Tibial nerve (tissue), 4 donors: ENCODE measurements around the gene FBLN2. TPM values are rescaled to one million over a fixed set of nuclear protein-coding genes. Genes with fewer than 3 reads are reported as not detected.

Source experiments
- DNase-seq, 2 donors: peaks; one replicate each; pipeline ENCODE4 v3.0.0-alpha.2; 2019; ENCODE audit warnings: low spot score in 2 of 2
- H3K27ac ChIP-seq, 4 donors: fragments of 200-600 bp; sonication (generic) in 3 of 4; one replicate each; pipeline ENCODE4 v1.5.1; 2017 to 2019; ENCODE audit warnings: mild to moderate bottlenecking in 1 of 4
- H3K27me3 ChIP-seq, 2 donors: fragments of 200-600 bp; sonication (generic) in 1 of 2; one replicate each; pipeline versions ENCODE4 v1.5.1 to v1.6.0; 2017 to 2019
- H3K36me3 ChIP-seq, 3 donors: fragments of 200-600 bp; sonication (generic); one replicate each; pipeline ENCODE4 v1.5.1; 2018 to 2019
- H3K4me1 ChIP-seq, 4 donors: fragments of 200-600 bp; sonication (generic) in 3 of 4; one replicate each; pipeline ENCODE4 v1.5.1; 2017 to 2019
- H3K4me3 ChIP-seq, 4 donors: fragments of 200-600 bp; sonication (generic) in 3 of 4; one replicate each; pipeline ENCODE4 v1.5.1; 2017 to 2019; ENCODE audit warnings: mild to moderate bottlenecking in 1 of 4, moderate library complexity in 1 of 4
- H3K9me3 ChIP-seq, 4 donors: fragments of 200-600 bp; sonication (generic) in 3 of 4; one replicate each; pipeline ENCODE4 v1.5.1; 2017 to 2019
- CTCF ChIP-seq, 5 experiments: fragments of 200-600 bp in 3 of 5; fragments of 450-650 bp in 2 of 5; sonication (generic) in 3 of 5; IDR thresholded peaks; one replicate each; pipeline ENCODE4 v1.5.1; 2016 to 2019; ENCODE audit warnings: antibody characterized with exemption in 5 of 5, mild to moderate bottlenecking in 3 of 5, moderate library complexity in 2 of 5
- EP300 ChIP-seq, 2 donors: sonication (generic); formaldehyde crosslinking; IDR thresholded peaks; one replicate each; pipeline ENCODE4 v1.6.1; 2017; ENCODE audit warnings: antibody characterized with exemption in 2 of 2, mild to moderate bottlenecking in 1 of 2
- POLR2A ChIP-seq, 2 donors: fragments of 450-650 bp; IDR thresholded peaks; one replicate each; pipeline ENCODE4 v1.6.1; 2017; ENCODE audit warnings: antibody characterized with exemption in 2 of 2, mild to moderate bottlenecking in 2 of 2, moderate library complexity in 2 of 2
- WGBS, 2 donors: methylation state at CpG; one replicate each; pipeline ENCODE4 v1.1.5; 2018; 5-methylcytosine and 5-hydroxymethylcytosine counted together
- total RNA-seq, 4 donors: library from RNA; depleted of rRNA; stranded (reverse); fragments of >200 nt; gene quantifications; one replicate each; pipeline ENCODE4 v1.1.0, GENCODE V29; 2016

FBLN2 gene
- total RNA-seq, 4 donors from 2014 or later: 185 to 445 (median 240) TPM

- WGBS, 2 donors: 90 to 96% methylated on average over 13 of the region's 13 CpGs
- Histone ChIP-seq H3K36me3 (peaks cover 0 to 67% (median 0%) of the 10 kb centered on the region in 3 donors), H3K27ac (no peak overlapping the region), H3K4me3 (no peak overlapping the region), H3K9me3 (no peaks in the 10 kb centered on the region), H3K4me1 (peaks cover 0 to 25% (median 8%) of the 10 kb centered on the region in 4 donors), H3K27me3 (no peaks in the 10 kb centered on the region)
- TF ChIP-seq CTCF (IDR thresholded peaks at IDR 0.05) (no peak), POLR2A (IDR thresholded peaks at IDR 0.05) (no peak), EP300 (IDR thresholded peaks at IDR 0.05) (no peak)
- no peak for DNase-seq
Observed at GRCh38 chr3:13633176-13633575, 84.3 kb downstream of the FBLN2 start.

- Histone ChIP-seq H3K9me3 (no peaks in the 10 kb centered on the region), H3K36me3 (peaks cover 0 to 57% (median 0%) of the 10 kb centered on the region in 3 donors), H3K27ac (peak overlapping the region in 2 of 4 donors; percentile 32 to 59), H3K27me3 (no peaks in the 10 kb centered on the region), H3K4me3 (no peak overlapping the region), H3K4me1 (peaks cover 0 to 31% (median 8%) of the 10 kb centered on the region in 4 donors)
- no peak for DNase-seq
- WGBS, 2 donors: 54 to 55% methylated on average over 18 of the region's 18 CpGs
- no peak for TF ChIP-seq EP300 (IDR thresholded peaks at IDR 0.05)
- no peak for TF ChIP-seq CTCF (IDR thresholded peaks at IDR 0.05)
- TF ChIP-seq POLR2A (IDR thresholded peaks at IDR 0.05): no peak
Observed at GRCh38 chr3:13634151-13634550, 85.2 kb downstream of the FBLN2 start.

- WGBS, 2 donors: 48 to 57% methylated on average over 10 of the region's 10 CpGs
- TF ChIP-seq EP300 (IDR thresholded peaks at IDR 0.05): no peak
- TF ChIP-seq POLR2A (IDR thresholded peaks at IDR 0.05): no peak
- no peak for TF ChIP-seq CTCF (IDR thresholded peaks at IDR 0.05)
Observed at GRCh38 chr3:13634615-13635014, 85.7 kb downstream of the FBLN2 start.

GRCh38 chr3:13636186-13636585, 87.3 kb downstream of the FBLN2 start:
- Histone ChIP-seq H3K36me3 (peaks cover 0 to 37% (median 0%) of the 10 kb centered on the region in 3 donors), H3K4me3 (no peak overlapping the region), H3K9me3 (no peaks in the 10 kb centered on the region), H3K4me1 (peaks cover 0 to 32% (median 8%) of the 10 kb centered on the region in 4 donors), H3K27me3 (no peaks in the 10 kb centered on the region), H3K27ac (no peak overlapping the region)
- no peak for TF ChIP-seq CTCF (IDR thresholded peaks at IDR 0.05)
- TF ChIP-seq EP300 (IDR thresholded peaks at IDR 0.05): no peak
- TF ChIP-seq POLR2A (IDR thresholded peaks at IDR 0.05): no peak
- no peak for DNase-seq
- WGBS, 2 donors: 80 to 86% methylated on average over 13 to 14 of the region's 14 CpGs

More at GRCh38 chr3:13634615-13635014, 85.7 kb downstream of the FBLN2 start:
- Histone ChIP-seq H3K27ac (peak overlapping the region in 2 of 4 donors; percentile 32 to 59), H3K9me3 (no peaks in the 10 kb centered on the region), H3K4me1 (peaks cover 0 to 32% (median 8%) of the 10 kb centered on the region in 4 donors), H3K36me3 (peaks cover 0 to 53% (median 0%) of the 10 kb centered on the region in 3 donors), H3K27me3 (no peaks in the 10 kb centered on the region), H3K4me3 (no peak overlapping the region)
- no peak for DNase-seq

- TF ChIP-seq POLR2A (IDR thresholded peaks at IDR 0.05) (no peak), EP300 (IDR thresholded peaks at IDR 0.05) (no peak), CTCF (IDR thresholded peaks at IDR 0.05) (no peak)
- H3K9me3 ChIP-seq: no peaks in the 10 kb centered on the region
- no peaks in the 10 kb centered on the region for H3K27me3 ChIP-seq
- H3K4me1 ChIP-seq: peaks cover 0 to 32% (median 8%) of the 10 kb centered on the region in 4 donors
- no peak overlapping the region for H3K27ac ChIP-seq
- H3K4me3 ChIP-seq: no peak overlapping the region
- peaks cover 0 to 30% (median 0%) of the 10 kb centered on the region in 3 donors for H3K36me3 ChIP-seq
- no peak for DNase-seq
- WGBS, 2 donors: 67 to 76% methylated on average over 7 to 8 of the region's 8 CpGs
Observed at GRCh38 chr3:13636874-13637273, 87.9 kb downstream of the FBLN2 start.
